H9 (cell line): ENCODE results near the gene PLD4. TPM values are rescaled to one million over a fixed set of nuclear protein-coding genes. Genes with fewer than 3 reads are reported as not detected.

ENCODE experiments used
- DNase-seq: peaks from one replicate; pipeline ENCODE4 v3.0.0-alpha.2; 2017
- H2AFZ ChIP-seq: one replicate; pipeline ENCODE4 v1.6.1; 2013; ENCODE audit warnings: mild to moderate bottlenecking, low read length, control low read depth, moderate library complexity
- H2AK5ac ChIP-seq: 2 replicates; pipeline ENCODE4 v1.6.1; 2013; ENCODE audit warnings: low read length, control low read depth, mixed read lengths; ENCODE audit not compliant: insufficient read length
- H2BK120ac ChIP-seq: one replicate; pipeline ENCODE4 v1.6.1; 2013; ENCODE audit warnings: low read depth, mild to moderate bottlenecking, low read length, control low read depth, inconsistent platforms; ENCODE audit not compliant: poor library complexity, severe bottlenecking
- H2BK12ac ChIP-seq: 2 replicates; pipeline ENCODE4 v1.6.1; 2013; ENCODE audit warnings: low read length, control low read depth, mixed read lengths, low read depth; ENCODE audit not compliant: insufficient read length
- H2BK15ac ChIP-seq: 2 replicates; pipeline ENCODE4 v1.6.1; 2013; ENCODE audit warnings: low read depth, low read length, control low read depth
- H2BK20ac ChIP-seq: one replicate; pipeline ENCODE4 v1.6.1; 2013; ENCODE audit warnings: low read depth, mild to moderate bottlenecking, low read length, control low read depth, inconsistent platforms; ENCODE audit not compliant: poor library complexity, severe bottlenecking
- H2BK5ac ChIP-seq: 2 replicates; pipeline ENCODE4 v1.6.1; 2013; ENCODE audit warnings: low read length, control low read depth, mixed read lengths; ENCODE audit not compliant: insufficient read length
- H3K14ac ChIP-seq: 2 replicates; pipeline ENCODE4 v1.6.1; 2013; ENCODE audit warnings: low read length, control low read depth; ENCODE audit not compliant: insufficient read depth
- H3K18ac ChIP-seq: 2 replicates; pipeline ENCODE4 v1.6.1; 2013; ENCODE audit warnings: low read depth, mild to moderate bottlenecking, mixed read lengths, low read length, control low read depth; ENCODE audit not compliant: insufficient read length
- H3K23ac ChIP-seq: 2 replicates; pipeline ENCODE4 v1.6.1; 2013; ENCODE audit warnings: low read length, control low read depth, mixed read lengths, low read depth; ENCODE audit not compliant: insufficient read length
- H3K23me2 ChIP-seq: 2 replicates; pipeline ENCODE4 v1.6.1; 2013; ENCODE audit warnings: low read depth, mild to moderate bottlenecking, mixed read lengths, low read length, control low read depth; ENCODE audit not compliant: insufficient read length, poor library complexity, severe bottlenecking
- H3K27ac ChIP-seq: 2 replicates; pipeline ENCODE4 v1.5.1; 2013; ENCODE audit warnings: low read length, control low read depth, mixed read lengths, low read depth; ENCODE audit not compliant: insufficient read length
- H3K27me3 ChIP-seq: 2 replicates; pipeline ENCODE4 v1.6.1; 2013; ENCODE audit warnings: low read length, control low read depth, inconsistent platforms; ENCODE audit not compliant: insufficient read depth
- H3K4ac ChIP-seq: 2 replicates; pipeline ENCODE4 v1.6.1; 2013; ENCODE audit warnings: low read depth, mild to moderate bottlenecking, control low read depth, inconsistent platforms, low read length, moderate library complexity
- H3K4me1 ChIP-seq: 2 replicates; pipeline ENCODE4 v1.6.1; 2013; ENCODE audit warnings: low read length, control low read depth, inconsistent platforms; ENCODE audit not compliant: insufficient read depth
- H3K4me2 ChIP-seq: 2 replicates; pipeline ENCODE4 v1.6.1; 2013; ENCODE audit warnings: low read length, control low read depth, mixed read lengths; ENCODE audit not compliant: insufficient read length, insufficient read depth
- H3K56ac ChIP-seq: 2 replicates; pipeline ENCODE4 v1.6.1; 2013; ENCODE audit warnings: low read depth, mild to moderate bottlenecking, mixed read lengths, low read length, control low read depth; ENCODE audit not compliant: insufficient read length
- H3K79me1 ChIP-seq: 2 replicates; pipeline ENCODE4 v1.6.1; 2013; ENCODE audit warnings: low read depth, mild to moderate bottlenecking, moderate library complexity, low read length, control low read depth, inconsistent platforms; ENCODE audit not compliant: insufficient read depth, poor library complexity, severe bottlenecking
- H3K79me2 ChIP-seq: 2 replicates; pipeline ENCODE4 v1.6.1; 2013; ENCODE audit warnings: low read length, control low read depth, inconsistent platforms; ENCODE audit not compliant: insufficient read depth
- H3K9ac ChIP-seq: 2 replicates; pipeline ENCODE4 v1.6.1; 2013; ENCODE audit warnings: low read length, control low read depth, mixed read lengths; ENCODE audit not compliant: insufficient read length; ENCODE audit errors: extremely low read depth
- H3K9me3 ChIP-seq: one replicate; pipeline ENCODE4 v1.6.1; 2013; ENCODE audit warnings: low read depth, low read length, inconsistent platforms; ENCODE audit not compliant: control insufficient read depth
- H3T11ph ChIP-seq: one replicate; pipeline ENCODE4 v1.6.1; 2013; ENCODE audit warnings: mild to moderate bottlenecking, low read length, control low read depth, inconsistent platforms
- H4K20me1 ChIP-seq: one replicate; pipeline ENCODE4 v1.6.1; 2013; ENCODE audit not compliant: control insufficient read depth, insufficient read length, insufficient read depth
- H4K5ac ChIP-seq: 2 replicates; pipeline ENCODE4 v1.6.1; 2013; ENCODE audit warnings: low read depth, mild to moderate bottlenecking, mixed read lengths, low read length, control low read depth; ENCODE audit not compliant: insufficient read length
- H4K8ac ChIP-seq: replicated peaks from 2 replicates; pipeline ENCODE4 v1.6.1; 2013; ENCODE audit warnings: low read length, control low read depth, mixed read lengths, low read depth; ENCODE audit not compliant: insufficient read length
- H4K91ac ChIP-seq: 2 replicates; pipeline ENCODE4 v1.6.1; 2013; ENCODE audit warnings: low read depth, mild to moderate bottlenecking, moderate library complexity, mixed read lengths, low read length, control low read depth; ENCODE audit not compliant: insufficient read length
- H3K27ac Mint-ChIP-seq, 3 experiments: 2 replicates in 2 of 3; 3 replicates in 1 of 3; pipeline ENCODE4 v1.8.0; 2020 to 2021; ENCODE audit warnings: mixed read lengths in 3 of 3, mild to moderate bottlenecking in 1 of 3, moderate library complexity in 1 of 3
- H3K27me3 Mint-ChIP-seq: 2 replicates; pipeline ENCODE4 v1.8.0; 2021; ENCODE audit warnings: low read depth, mild to moderate bottlenecking, moderate library complexity, mixed read lengths
- H3K36me3 Mint-ChIP-seq, 3 experiments: 2 replicates in 2 of 3; 3 replicates in 1 of 3; pipeline ENCODE4 v1.8.0; 2020 to 2021; ENCODE audit warnings: low read depth in 3 of 3, mixed read lengths in 3 of 3; ENCODE audit not compliant: insufficient read depth in 1 of 3
- H3K4me1 Mint-ChIP-seq, 2 experiments: 2 replicates each; pipeline ENCODE4 v1.8.0; 2020; ENCODE audit warnings: mixed read lengths in 2 of 2
- H3K4me3 Mint-ChIP-seq, 2 experiments: 2 replicates in 1 of 2; 3 replicates in 1 of 2; pipeline ENCODE4 v1.8.0; 2020 to 2021; ENCODE audit warnings: mild to moderate bottlenecking in 2 of 2, mixed read lengths in 2 of 2, moderate library complexity in 1 of 2
- H3K9me3 Mint-ChIP-seq, 2 experiments: 2 replicates in 1 of 2; 3 replicates in 1 of 2; pipeline ENCODE4 v1.8.0; 2020; ENCODE audit warnings: mild to moderate bottlenecking in 2 of 2, mixed read lengths in 2 of 2, moderate library complexity in 1 of 2
- WGBS: extraction: QIAGEN DNeasy Blood & Tissue Kit; methylation state at CpG from one replicate; pipeline ENCODE4 v1.1.7; 2013; ENCODE audit warnings: missing lambda C conversion rate, low lambda C conversion rate, mixed read lengths; ENCODE audit not compliant: insufficient read length; ENCODE audit errors: extremely low coverage; 5-methylcytosine and 5-hydroxymethylcytosine counted together
- total RNA-seq: library from RNA; stranded (reverse); gene quantifications from 2 replicates; pipeline ENCODE4 v1.2.1, GENCODE V29; 2021
- TF ChIP-seq, protein P1 (sequence below): fragments of 200-600 bp; sonication (generic); conservative IDR thresholded peaks from 3 replicates; pipeline ENCODE4 v1.8.0; 2021; ENCODE audit warnings: antibody characterized with exemption, mild to moderate bottlenecking

PLD4 gene
- total RNA-seq, 1 experiment from 2014 or later, result not detected

- no peak overlapping the region for H3K18ac ChIP-seq
- no peaks in the 10 kb centered on the region for H3K27me3 ChIP-seq
- H3K9me3 ChIP-seq, result no peaks in the 10 kb centered on the region
- DNase-seq, result no peak
- H3K4me1 ChIP-seq, result no peaks in the 10 kb centered on the region
- H2BK12ac ChIP-seq, result no peak overlapping the region
- H3K27ac Mint-ChIP-seq, result no peak overlapping the region
- no peak overlapping the region for H3K9ac ChIP-seq
- no peak overlapping the region for H4K8ac ChIP-seq
- no peak overlapping the region for H2BK5ac ChIP-seq
- no peak overlapping the region for H2BK120ac ChIP-seq
- H2BK15ac ChIP-seq, result no peak overlapping the region
- H3K23me2 ChIP-seq, result no peaks in the 10 kb centered on the region
- no peak overlapping the region for H2AFZ ChIP-seq
- H3K4ac ChIP-seq, result no peak overlapping the region
- H3K56ac ChIP-seq, result no peak overlapping the region
- no peaks in the 10 kb centered on the region; a peak in 1 of 7 replicates for H3K36me3 Mint-ChIP-seq
- H3K4me2 ChIP-seq, result no peak overlapping the region
- H3K79me2 ChIP-seq, result no peaks in the 10 kb centered on the region
- H3K23ac ChIP-seq, result no peak overlapping the region
- H4K20me1 ChIP-seq, result no peaks in the 10 kb centered on the region
- H3K4me3 Mint-ChIP-seq, result no peak overlapping the region
- no peak overlapping the region for H2BK20ac ChIP-seq
- no peaks in the 10 kb centered on the region for H3K4me1 Mint-ChIP-seq
- no peak overlapping the region for H4K91ac ChIP-seq
- peaks cover 0 to 18% of the 10 kb centered on the region in 2 experiments; a peak in 2 of 5 replicates for H3K9me3 Mint-ChIP-seq
- TF ChIP-seq, protein P1, sequence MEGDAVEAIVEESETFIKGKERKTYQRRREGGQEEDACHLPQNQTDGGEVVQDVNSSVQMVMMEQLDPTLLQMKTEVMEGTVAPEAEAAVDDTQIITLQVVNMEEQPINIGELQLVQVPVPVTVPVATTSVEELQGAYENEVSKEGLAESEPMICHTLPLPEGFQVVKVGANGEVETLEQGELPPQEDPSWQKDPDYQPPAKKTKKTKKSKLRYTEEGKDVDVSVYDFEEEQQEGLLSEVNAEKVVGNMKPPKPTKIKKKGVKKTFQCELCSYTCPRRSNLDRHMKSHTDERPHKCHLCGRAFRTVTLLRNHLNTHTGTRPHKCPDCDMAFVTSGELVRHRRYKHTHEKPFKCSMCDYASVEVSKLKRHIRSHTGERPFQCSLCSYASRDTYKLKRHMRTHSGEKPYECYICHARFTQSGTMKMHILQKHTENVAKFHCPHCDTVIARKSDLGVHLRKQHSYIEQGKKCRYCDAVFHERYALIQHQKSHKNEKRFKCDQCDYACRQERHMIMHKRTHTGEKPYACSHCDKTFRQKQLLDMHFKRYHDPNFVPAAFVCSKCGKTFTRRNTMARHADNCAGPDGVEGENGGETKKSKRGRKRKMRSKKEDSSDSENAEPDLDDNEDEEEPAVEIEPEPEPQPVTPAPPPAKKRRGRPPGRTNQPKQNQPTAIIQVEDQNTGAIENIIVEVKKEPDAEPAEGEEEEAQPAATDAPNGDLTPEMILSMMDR, result no peak
- no peak overlapping the region for H3K14ac ChIP-seq
- peaks cover 17% of the 10 kb centered on the region for H3K27me3 Mint-ChIP-seq
- H3K79me1 ChIP-seq, result no peaks in the 10 kb centered on the region
- no peak overlapping the region for H4K5ac ChIP-seq
- no peak overlapping the region for H3K27ac ChIP-seq
- no peak overlapping the region for H3T11ph ChIP-seq
- H2AK5ac ChIP-seq, result no peak overlapping the region
- WGBS, result no CpG with 5 or more reads among the region's 13 CpGs
Observed at GRCh38 chr14:104953097-104953496, 28.4 kb downstream of the PLD4 start.
